A673 (cell line): ENCODE measurements around the gene PAK5.

Source experiments
- CTCF ChIP-seq: fragments of 300-800, 200-600 bp; sonication (generic); conservative IDR thresholded peaks from 2 replicates; pipeline ENCODE4 v1.5.1; 2017; ENCODE audit warnings: low read depth, mild to moderate bottlenecking, antibody characterized with exemption, low read length, moderate library complexity, mixed read lengths
- EZH2 ChIP-seq: fragments of 200-600 bp; sonication (generic); IDR thresholded peaks from 2 replicates; pipeline ENCODE4 v1.6.1; 2017; ENCODE audit warnings: borderline replicate concordance, low read depth, mild to moderate bottlenecking, mixed read lengths, antibody characterized with exemption, low read length; ENCODE audit not compliant: poor library complexity, severe bottlenecking

DNA sequence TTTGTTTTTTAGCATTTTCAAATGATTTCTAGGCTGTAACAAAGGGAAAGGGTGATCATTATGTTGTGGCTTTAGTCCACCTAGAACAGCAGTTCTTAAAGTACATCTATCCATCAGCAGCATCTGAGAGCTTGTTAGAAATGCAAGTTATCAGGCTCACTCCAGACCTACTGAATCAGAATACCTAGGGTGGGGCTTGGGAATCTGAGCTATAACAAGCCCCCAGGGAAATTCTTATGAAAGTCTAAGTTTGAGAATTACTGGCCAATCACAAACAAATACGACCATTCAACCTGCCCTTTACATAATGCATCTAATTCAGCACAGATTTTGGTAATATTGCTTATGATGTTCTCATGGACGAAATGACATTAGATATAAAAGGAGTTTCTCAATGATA lies 201.0 kb downstream of the PAK5 start:
- no peak for TF ChIP-seq CTCF
- no peak for TF ChIP-seq EZH2
